NCI-H1694 (cell line): Measurements from ENCODE around the gene SH3TC1.

Experiments
- DNase-seq: peaks from one replicate; lab custom pipeline; 2025; lab: John Stamatoyannopoulos, UW

Gene SH3TC1

DNA sequence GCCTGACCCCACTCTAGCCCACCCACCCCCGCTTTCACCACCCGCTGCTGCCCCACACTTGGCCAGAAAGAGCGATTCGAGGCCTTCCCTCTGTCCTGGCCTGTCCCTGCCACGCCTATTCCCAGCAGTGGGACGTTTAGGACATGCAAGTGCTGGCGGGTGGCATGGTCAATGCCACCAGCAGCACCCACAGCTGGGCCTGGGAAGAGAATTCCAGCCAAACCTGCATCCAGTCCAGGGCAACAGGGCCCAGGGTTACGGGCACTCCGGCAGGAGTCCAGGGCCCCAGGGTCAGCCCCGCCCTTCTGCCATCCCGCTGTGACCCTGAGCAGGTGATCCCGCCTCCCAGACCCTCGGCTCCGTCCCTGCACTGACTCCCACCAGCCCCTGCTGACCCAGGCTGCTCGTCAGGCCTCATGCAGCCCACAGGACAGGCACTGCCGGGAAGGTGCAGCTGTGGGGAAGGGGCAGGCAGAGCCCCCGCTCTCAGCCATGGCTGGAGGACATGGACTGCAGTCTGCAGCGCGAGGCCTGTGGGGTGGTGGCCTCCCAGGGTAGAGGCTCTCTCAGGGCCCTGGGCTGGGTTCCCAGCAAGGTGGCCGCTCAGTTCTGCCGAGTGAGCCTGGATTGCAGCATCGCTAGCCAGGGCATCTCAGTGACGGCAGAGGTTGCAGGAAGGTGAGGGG lies 63.7 kb downstream of the SH3TC1 start:
- no peak for DNase-seq

DNA sequence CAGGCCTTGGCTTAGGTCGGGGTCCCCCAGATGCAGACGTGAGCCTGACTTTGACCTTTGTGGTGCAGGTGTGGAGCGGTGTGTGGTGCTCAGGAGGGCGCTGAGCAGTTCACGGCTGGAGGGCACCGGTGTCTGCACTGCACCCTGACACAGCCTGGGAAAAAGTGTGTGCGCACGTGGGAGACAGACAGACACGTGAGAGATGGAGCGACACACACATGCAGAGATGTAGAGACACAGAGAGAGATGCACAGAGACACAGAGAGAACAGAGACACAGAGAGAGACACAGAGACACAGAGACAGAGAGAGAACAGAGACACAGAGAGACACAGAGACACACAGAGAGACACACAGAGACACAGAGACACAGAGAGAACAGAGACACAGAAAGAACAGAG lies 64.3 kb downstream of the SH3TC1 start:
- DNase-seq: no peak

DNA sequence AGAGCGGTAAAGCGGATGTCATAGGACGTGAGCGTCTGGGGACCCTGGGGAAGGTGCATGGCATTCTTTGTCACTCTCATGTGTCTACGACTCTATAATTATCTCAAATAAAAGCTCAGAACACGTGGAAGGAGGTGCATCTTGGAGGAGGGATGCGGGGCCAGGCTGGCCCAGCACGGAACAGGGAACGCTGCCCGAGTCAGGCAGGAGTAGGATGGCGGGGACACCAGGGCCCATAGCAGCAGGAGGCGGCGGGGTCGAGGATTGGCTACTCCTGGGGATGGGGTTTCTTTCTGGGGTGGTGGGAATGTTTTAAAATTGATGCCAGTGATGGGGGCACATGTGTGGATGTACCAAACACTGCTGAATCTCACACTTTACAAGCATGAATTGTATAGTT lies 65.0 kb downstream of the SH3TC1 start:
- DNase-seq: no peak

DNA sequence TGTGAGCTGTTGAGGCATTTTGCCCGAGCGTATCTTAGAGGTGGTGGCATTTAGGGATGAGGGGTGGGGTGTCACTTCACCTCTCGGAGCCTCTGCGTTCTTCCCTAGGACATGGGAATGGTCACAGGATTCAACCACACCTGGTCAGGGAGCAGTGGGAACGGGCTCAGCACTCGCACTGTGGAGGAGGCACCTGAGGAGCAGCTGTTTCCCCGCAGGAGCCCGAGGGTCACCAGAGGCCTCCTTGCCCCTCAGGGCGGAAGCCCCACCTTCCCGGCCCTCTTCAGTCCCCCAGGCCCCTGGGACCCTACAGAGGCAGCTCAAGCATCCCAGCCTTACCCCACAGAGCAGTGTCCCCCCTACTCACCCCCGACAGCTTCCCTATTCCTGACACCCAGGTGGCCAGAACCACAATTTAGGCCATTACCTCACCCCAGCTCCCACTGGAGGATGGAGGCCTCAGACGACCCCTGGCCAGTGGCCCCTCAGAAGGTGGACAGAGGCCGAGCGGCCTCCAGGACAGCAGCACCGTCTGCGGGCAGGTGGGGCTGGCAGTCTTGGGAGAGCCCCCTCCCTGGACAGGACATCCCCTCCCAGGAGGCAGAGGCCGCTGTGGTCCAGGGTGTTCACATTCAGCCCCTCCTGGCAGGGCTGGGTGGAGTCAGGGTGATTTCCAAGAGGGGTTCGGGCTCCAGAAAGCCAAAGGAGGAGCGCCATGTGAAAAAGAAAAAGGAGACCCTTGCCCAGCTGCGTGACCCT lies 66.3 kb downstream of the SH3TC1 start:
- DNase-seq: no peak

DNA sequence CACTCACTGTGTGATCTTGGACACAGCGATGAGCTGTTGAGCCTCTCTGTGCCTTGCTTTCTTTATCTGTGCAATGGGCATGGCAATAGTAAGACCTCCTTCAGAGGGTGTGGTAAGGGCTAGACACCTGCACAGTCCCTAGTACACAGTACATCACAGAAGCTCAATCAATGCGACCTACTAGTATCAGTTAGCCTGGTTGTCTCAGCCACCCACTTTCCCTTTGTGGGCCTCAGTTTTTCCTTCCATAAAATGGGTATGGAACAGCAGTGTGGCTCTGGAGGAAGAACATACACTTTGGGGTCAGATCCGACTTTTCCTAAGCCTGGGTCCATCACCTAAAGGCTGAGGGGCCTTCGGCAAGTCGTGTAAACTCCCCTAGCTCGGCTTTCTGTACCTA lies 67.0 kb downstream of the SH3TC1 start:
- DNase-seq: no peak

DNA sequence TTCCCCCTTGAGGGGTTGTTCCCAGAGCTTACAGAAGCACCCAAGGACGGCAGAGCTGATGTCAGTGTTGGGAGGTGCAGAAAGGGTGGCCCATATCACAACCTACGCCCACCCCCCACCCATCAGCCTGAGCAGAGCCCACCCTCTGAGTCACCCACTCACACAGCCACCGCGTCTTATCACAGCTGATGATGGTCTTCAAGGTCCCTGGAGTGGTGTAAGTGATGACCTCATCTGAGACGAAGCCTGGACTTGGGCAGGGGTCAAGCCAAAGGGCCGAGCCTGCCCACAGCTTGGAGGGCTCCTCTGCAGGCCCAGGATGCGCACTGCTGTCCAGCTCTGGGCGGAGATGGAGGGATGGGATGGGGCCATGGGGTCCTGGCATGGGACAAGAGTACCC lies 67.4 kb downstream of the SH3TC1 start:
- DNase-seq: no peak

DNA sequence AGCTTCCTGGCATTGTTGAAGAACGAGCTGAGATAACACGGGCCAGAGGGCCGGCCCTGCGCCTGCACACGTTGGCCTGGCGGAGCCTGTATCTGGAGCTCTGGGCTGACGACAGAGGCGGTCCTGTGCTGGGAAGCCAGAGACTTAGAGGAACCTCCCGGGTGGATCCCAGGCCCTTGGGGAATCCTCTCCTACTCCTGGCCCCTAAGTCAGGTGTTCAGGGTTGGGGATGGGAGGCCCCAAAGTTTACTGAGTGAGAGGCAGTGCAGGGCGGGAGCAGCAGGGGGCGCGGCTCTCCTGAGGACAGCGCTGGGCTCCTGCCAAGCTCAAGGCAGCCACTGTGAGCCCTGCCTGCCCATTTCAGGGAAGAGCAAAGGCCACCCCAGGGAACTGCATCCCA lies 68.0 kb downstream of the SH3TC1 start:
- no peak for DNase-seq

DNA sequence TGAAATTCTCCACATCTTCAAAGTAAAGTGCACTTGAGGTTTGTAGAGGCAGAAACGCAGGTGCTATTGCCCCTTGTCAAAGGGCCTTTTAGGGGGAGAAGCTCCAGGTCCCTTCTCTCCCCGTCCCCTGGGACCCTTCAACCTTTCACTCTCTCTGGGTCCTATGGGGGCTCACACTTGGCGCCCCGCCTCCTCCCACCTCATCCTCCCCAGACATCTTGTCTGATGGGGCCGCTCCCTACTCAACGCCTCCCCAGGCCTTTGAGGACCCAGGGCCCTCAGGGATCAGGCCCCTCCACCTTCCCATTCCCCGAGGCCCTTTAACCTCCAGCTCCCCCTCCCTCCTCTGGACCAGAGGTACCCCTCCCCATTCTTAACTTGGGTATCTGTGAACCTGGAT lies 69.1 kb downstream of the SH3TC1 start:
- DNase-seq: no peak

DNA sequence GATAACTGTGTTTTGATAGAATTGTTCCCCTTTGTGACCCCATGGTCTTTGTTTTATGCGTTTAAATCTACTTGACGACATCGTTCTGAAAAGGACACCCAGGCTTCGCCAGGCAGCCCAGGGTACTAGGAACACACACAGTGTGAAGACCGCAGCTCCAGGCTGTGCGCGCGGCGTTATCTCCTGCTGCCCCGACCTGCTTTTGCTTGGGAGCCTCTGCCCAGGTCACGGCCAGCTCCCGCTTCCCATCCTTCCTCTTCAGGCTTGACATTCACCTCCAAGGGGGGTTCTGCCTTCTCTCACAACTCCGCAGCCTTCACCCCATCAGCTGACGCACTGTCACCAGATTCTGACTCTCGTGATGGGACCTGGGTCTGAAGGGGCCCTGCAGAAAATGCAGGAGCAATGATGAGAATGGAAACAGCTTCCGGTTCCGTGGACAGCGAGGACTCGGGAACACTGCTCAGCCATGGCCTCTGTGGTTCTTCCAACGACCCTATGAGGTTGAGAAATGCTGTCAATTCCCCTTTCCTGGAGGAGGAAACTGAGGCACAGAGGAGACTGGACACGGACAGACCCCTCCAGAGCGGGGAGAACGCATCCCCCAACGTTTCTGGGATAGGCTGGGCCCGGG lies 69.9 kb downstream of the SH3TC1 start:
- no peak for DNase-seq

DNA sequence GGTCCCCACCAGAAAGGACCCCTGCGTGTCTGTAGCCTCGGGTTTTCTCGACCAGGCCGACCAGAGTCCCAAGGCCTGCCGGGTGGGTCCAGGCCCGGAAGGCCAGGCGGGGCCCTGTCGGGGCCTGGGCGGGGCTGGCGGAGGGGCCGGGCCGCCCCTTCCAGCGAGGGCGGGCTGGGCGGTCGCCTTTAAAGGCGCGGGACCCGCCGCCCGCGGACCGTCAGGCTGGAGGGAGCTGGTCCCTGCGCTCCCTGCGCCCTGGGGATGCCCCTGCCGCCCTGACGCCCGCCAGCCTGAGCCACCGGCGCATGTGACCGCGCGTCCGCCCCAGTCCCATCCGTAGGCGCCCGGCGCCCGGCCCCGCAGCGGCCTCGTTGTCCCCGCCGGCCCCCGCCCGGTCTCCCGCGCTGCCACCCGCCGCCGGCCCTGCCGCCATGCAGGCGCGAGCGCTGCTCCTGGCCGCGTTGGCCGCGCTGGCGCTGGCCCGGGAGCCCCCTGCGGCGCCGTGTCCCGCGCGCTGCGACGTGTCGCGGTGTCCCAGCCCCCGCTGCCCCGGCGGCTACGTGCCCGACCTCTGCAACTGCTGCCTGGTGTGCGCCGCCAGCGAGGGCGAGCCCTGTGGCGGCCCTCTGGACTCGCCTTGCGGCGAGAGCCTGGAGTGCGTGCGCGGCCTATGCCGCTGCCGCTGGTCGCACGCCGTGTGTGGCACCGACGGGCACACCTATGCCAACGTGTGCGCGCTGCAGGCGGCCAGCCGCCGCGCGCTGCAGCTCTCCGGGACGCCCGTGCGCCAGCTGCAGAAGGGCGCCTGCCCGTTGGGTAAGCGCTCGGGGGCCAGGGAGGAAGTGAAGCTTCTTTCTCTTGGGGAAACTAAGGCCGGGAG lies 70.7 kb downstream of the SH3TC1 start, which contains the start of gene HTRA3:
HTRA3 (plus strand) TSS at position 220 of the 883 bp plus-strand sequence; CDS start at position 435, 215 bp downstream.
- no peak for DNase-seq

DNA sequence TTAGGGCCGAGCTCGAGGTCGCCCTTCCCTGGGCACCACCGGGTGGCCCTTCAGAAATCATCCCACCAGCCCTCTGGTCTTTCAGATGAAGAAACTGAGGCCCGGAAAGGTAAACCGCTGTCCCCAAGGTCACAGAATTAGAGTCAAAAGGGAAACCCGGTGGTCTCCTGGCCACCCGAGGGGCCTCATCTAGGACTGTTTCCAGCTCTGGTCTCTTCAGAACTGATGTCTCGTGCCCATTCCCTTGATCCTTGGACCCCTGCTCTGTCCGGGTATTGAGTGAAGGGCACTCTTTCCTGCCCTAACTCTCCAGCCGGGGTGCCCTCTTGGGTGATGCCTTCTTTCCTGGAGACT lies 71.3 kb downstream of the SH3TC1 start:
- no peak for DNase-seq

DNA sequence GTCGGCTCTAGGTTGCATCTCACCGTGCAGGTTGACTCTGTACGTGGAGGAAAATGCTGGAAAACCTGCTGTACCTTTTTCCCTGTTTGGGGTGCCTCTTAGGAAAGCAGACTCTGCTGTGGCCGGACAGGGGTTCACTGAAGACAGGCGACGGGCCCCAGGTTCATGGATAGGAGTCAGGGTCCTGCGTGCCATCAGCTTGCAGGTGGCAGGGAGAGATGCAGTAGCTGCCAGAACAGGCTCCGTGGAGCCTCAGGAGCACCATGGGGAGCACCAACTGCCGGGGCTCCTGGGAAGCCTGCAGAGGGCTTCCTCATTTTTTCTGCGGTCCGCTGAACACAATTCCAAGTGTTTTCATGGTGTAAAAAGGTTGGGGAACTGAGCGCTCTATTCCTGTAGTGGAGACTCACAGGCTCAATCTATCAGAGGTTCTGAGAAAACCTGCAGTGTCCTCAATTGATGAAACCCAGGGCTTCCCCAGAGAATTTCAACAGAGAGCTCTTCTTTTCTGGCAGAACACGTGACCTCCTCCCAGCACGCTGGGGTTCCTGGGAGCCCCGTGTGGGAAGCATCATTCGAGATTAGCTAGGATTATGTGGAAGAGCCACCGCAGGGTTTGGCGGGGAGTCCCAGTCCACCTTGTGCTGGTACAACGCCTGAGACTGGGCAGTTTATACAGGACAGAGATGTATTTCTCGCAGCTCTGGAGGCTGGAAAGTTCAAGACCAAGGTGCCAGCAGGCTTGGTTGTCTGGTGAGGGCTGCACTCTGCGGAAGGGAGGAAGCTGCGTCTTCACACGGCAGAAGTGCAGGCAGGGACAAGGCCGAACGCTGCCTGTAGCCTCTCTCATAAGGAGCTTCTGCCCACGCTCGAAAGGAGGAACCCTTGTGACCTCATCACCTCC lies 72.1 kb downstream of the SH3TC1 start:
- DNase-seq: no peak

DNA sequence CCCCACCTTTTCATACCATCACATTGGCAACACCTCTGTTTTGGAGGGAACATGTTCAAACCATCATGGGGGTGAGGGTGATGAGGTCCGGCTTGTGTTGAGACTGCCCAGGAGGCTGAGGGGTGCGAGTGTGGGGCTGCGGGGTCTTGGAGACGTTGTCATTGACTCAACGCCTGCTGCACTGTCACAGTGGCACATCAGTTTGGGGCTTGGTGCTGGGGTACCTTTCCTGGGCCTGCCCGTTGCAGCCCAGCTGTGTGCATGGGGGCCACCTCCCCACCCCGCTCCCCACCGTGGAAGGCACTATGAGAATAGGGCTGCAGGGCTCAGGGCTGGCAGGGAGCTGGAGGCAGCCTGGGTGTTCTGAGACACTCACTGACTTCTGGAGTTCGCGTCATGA lies 72.7 kb downstream of the SH3TC1 start:
- DNase-seq: no peak

DNA sequence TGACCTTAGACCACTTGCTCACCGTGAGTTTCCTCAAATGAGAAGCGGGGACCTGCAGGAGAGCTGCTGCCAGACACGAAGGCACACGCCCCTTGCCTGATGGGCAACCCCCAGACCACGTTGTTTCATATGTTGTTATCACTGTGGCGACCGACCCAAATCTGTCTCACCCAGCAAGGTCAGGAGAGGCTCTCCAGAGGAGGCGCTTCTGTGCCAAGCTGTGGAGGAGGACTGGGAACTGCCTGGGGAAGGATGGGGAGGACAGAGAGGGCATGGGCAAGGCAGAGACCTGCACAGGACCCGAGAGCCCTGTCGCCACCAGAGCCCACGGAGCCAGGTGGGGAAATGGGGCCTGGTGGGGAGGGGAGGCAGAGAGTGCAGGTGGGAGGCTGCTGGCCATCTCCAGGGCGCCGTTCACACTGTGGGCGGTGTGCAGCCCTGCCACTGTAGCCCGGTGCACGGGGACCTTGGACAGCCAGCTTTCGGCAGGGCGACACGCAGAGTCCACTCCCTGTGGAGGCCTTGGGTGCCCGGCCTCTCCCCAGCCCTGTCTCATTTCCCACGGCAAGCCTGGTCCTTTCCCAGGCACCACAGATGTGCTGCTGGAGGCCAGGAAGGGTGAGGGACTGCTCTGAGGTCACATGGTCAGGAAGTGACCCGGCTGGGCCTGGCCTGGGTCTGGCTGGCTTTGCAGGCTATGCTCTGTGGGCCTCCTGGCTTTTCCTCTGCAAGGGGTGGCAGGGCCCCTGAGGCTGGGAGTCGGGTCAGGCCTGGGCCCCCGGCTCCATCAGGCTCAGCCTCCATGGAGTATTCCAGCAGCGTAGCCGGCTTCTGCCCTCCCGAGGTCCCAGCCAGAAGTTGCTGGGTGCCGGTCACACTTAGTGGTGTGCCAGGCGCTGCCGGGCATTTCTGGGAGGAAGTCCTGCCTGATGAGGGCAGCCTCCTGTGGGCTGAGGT lies 73.7 kb downstream of the SH3TC1 start:
- DNase-seq: no peak

DNA sequence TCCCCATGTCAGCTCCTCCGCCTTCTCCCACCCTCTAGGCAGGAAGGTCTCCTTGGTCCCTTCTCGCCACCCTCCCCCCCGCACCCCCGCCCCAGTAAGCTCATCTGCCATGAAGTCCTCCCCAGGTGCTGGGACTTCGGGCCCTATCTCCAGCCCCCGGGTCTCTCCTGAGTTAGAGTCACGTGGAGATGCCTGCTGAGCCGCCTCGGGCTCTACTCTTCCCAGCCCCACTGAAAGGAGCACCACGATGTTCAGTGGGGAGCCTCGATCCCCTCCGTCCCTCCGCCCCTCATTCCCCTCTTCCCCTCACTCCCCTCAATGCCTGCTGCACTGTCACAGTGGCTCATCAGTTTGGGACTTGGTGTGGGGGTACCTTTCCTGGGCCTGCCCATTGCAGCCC lies 74.4 kb downstream of the SH3TC1 start:
- no peak for DNase-seq

DNA sequence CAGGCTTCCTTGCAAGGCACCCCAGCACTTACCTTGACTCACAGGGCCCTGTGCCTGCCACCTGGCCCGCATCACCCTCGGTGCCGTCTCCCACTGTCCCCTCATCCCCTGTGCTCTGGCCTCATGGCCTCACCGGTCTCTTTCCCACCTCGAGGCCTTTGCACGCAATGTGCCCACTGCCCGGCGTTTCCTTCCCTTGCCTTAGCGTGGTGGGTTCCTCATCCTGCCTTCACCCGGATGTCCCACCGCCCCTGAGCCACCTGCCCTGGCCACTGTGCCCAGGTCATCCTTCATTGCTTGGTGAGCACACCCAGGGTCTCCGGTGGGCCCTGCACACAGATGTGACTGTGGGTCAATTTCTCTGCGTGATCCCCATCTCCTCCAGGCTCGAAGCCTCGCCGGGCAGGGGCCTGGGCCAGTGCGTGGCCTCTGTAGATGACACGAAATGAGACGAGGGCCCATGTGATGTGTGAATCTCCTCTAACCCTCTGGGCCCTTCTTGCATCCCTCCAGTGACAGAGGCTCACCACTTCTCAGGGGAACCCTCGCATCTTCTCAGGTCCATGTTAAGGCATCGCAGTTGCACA lies 75.1 kb downstream of the SH3TC1 start:
- no peak for DNase-seq

DNA sequence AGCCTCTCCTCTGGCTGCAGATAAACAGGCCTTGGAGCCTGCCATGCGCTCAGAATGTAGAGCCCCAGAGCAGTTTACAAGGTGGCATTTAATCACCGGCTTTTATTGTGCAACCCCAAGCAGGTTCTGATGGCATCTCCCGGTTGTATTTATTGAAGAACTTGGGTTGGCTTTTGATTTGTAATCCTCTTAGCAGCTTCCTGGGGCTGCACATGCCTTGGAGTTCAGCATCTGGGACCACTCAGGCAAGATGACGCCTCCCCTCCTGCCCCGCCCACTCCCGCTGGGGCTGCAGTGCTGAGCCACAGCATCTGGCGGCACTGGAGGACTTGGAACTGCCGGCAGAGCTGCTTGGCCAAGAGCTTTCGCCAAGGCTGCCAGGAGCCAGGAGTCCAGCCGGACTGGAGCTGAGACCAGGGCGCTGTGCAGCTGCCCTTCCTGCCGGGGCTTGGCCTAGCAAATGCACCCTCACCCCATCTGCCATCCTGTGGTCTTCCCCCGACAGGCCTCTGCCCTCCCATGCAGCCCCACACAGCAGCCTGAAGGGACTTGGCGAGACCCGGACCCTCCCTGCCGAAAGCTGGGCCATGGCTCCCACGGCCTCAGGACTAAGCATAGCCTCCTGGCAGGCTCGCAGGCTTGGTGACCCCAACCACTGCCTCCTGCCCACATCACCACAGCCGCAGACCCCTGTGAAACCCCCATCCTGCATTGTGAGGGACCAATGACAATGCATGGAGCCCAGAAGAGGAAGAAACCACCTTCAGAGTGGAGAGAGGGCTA lies 75.9 kb downstream of the SH3TC1 start:
- DNase-seq: peak; percentile 81

DNA sequence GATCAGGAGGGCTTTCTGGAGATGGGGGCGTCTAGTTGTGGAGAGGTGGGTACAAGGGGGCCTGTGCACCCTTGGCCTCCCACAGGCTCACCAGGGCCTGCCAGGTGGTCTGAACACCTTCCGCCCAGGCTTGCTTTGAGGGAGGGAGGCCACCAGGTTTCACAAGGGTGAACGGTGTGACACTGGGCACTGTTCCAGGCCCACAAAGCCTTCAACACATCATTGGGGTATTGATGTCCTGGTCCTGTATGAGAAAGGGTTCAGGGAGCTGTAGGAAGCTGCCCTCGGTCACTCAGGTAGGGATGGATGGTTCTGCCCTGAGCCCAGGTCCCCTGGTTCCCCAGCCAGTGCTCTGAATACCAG lies 76.4 kb downstream of the SH3TC1 start:
- no peak for DNase-seq
